K562 (cell line): ENCODE data around the gene CTRB1. TPM values are rescaled to one million over a fixed set of nuclear protein-coding genes. Genes with fewer than 3 reads are reported as not detected.
A peak's percentile ranks its signal among the peaks of the same experiment; 100 is the strongest.

Experiments
- ATAC-seq: fragments of 200-7000 bp; cut with Tn5 transposase; 3 replicates; pipeline ENCODE4 v1.9.1; 2020; ENCODE audit warnings: moderate library complexity
- BruUV-seq: library from RNA; stranded (reverse); fragments of 400-500 nt; replicated peaks from 2 replicates; lab custom pipeline; 2021; lab: Mats Ljungman, UMichigan
- CTCF ChIA-PET: fragments of 300-600 bp; formaldehyde crosslinking; extraction: SDS; loops from one replicate; lab custom pipeline; 2021; ENCODE audit warnings: low intra/inter-chr PET ratio; lab: Yijun Ruan, JAX
- POLR2A ChIA-PET: fragments of 300-600, 350-650 bp; sonication (Branson Sonifier 250); formaldehyde crosslinking; extraction: SDS; loops from one replicate; lab custom pipeline; 2021; ENCODE audit warnings: antibody characterized with exemption, inconsistent platforms; lab: Yijun Ruan, JAX
- DNase-seq, 4 experiments: peaks; one replicate each; pipeline versions ENCODE4 v3.0.0 to v3.0.0-alpha.2; 2011 to 2018; ENCODE audit warnings: low spot score in 3 of 4, mixed read lengths in 3 of 4; ENCODE audit errors: extremely low read depth in 1 of 4
- FAIRE-seq: peaks from 2 replicates; lab custom pipeline; 2011; peaks lifted over from hg19 to GRCh38; lab: Jason Lieb, UNC
- H2AFZ ChIP-seq: 2 replicates; pipeline ENCODE4 v1.6.0; 2011; ENCODE audit warnings: low read depth, low read length, control low read depth, inconsistent platforms
- H3K27ac ChIP-seq: fragments of 200-600 bp; 3 replicates; pipeline ENCODE4 v1.8.0; 2011; ENCODE audit warnings: low read depth, mild to moderate bottlenecking, control low read depth, inconsistent platforms, low read length, moderate library complexity, mixed read lengths; ENCODE audit errors: extremely low read depth
- H3K27me3 ChIP-seq, 2 experiments: fragments of 300-600 bp in 1 of 2; 2 replicates in 1 of 2; 3 replicates in 1 of 2; pipeline versions ENCODE4 v1.6.0 to v1.8.0; 2011; ENCODE audit warnings: inconsistent platforms in 2 of 2, low read length in 2 of 2, mild to moderate bottlenecking in 1 of 2, mixed read lengths in 1 of 2, moderate library complexity in 1 of 2; ENCODE audit not compliant: control insufficient read depth in 2 of 2, insufficient read depth in 2 of 2
- H3K36me3 ChIP-seq: fragments of 300-600 bp; 3 replicates; pipeline ENCODE4 v1.8.0; 2011; ENCODE audit warnings: mild to moderate bottlenecking, low read length, inconsistent platforms; ENCODE audit not compliant: control insufficient read depth, insufficient read depth
- H3K4me1 ChIP-seq, 2 experiments: fragments of 200-600 bp in 1 of 2; replicated peaks in 1 of 2; 2 replicates in 1 of 2; 3 replicates in 1 of 2; pipeline versions ENCODE4 v1.5.1 to v1.8.0; 2011; ENCODE audit warnings: inconsistent platforms in 2 of 2, low read length in 2 of 2, mild to moderate bottlenecking in 1 of 2, mixed read lengths in 1 of 2, moderate library complexity in 1 of 2; ENCODE audit not compliant: control insufficient read depth in 2 of 2, insufficient read depth in 2 of 2
- H3K4me2 ChIP-seq: 2 replicates; pipeline ENCODE4 v1.6.1; 2011; ENCODE audit warnings: low read length, control low read depth, inconsistent platforms, mixed read lengths; ENCODE audit not compliant: insufficient read depth
- H3K4me3 ChIP-seq: fragments of 200-600 bp; sonication (generic), shearing (Covaris generic); 2 replicates; pipeline ENCODE4 v1.5.1; 2016; ENCODE audit warnings: control low read depth, inconsistent platforms
- H3K79me2 ChIP-seq: fragments of 200-600 bp; 3 replicates; pipeline ENCODE4 v1.8.0; 2011; ENCODE audit warnings: low read length, inconsistent platforms; ENCODE audit not compliant: control insufficient read depth, insufficient read depth
- H3K9ac ChIP-seq, 2 experiments: 2 replicates each; pipeline versions ENCODE4 v1.6.0 to v1.6.1; 2011; ENCODE audit warnings: low read depth in 2 of 2, low read length in 2 of 2, control low read depth in 1 of 2, inconsistent platforms in 1 of 2, mild to moderate bottlenecking in 1 of 2, mixed read lengths in 1 of 2; ENCODE audit not compliant: insufficient read depth in 1 of 2
- H3K9me1 ChIP-seq: one replicate; pipeline ENCODE4 v1.6.0; 2011; ENCODE audit warnings: inconsistent platforms, mild to moderate bottlenecking, low read length, moderate library complexity; ENCODE audit not compliant: control insufficient read depth, insufficient read depth
- H3K9me3 ChIP-seq: replicated peaks from 2 replicates; pipeline ENCODE4 v1.5.1; 2011; ENCODE audit warnings: low read depth, low read length, inconsistent platforms; ENCODE audit not compliant: control insufficient read depth, insufficient read depth
- H4K20me1 ChIP-seq: replicated peaks from 2 replicates; pipeline ENCODE4 v1.6.1; 2011; ENCODE audit warnings: low read length, inconsistent platforms, mixed read lengths; ENCODE audit not compliant: control insufficient read depth, insufficient read depth
- SUPT5H ChIP-seq: fragments of 450-650 bp; IDR thresholded peaks from 2 replicates; pipeline ENCODE4 v1.6.1; 2016
- TAL1 ChIP-seq: fragments of 450-650 bp; IDR thresholded peaks from 2 replicates; pipeline ENCODE4 v1.6.1; 2016; ENCODE audit warnings: mild to moderate bottlenecking
- WGBS: fragments of 100-300 bp; shearing (Covaris generic); methylation state at CpG from one replicate; pipeline ENCODE4 v1.1.6; 2016; ENCODE audit warnings: low coverage, mixed read lengths; ENCODE audit not compliant: insufficient coverage; ENCODE audit errors: missing lambda C conversion rate; 5-methylcytosine and 5-hydroxymethylcytosine counted together
- in situ Hi-C: fragments of 300-500 bp; cut with MboI; formaldehyde crosslinking; loops from 4 replicates; pipeline ENCODE4 v1.15.0; 2018; ENCODE audit warnings: inconsistent platforms, mixed read lengths
- intact Hi-C: fragments of 100-400 bp; cut with micrococcal nuclease; formaldehyde crosslinking; loops from 2 replicates; pipeline ENCODE4 v1.14.2; 2022
- polyA plus RNA-seq, 8 experiments: library from polyadenylated mRNA; depleted of rRNA in 4 of 8; stranded (reverse) in 5 of 8; unstranded in 3 of 8; fragments of >200 nt; fragmentation: Nextera tagmentation in 2 of 8; fragmentation: Illumina TruSeq in 1 of 8; extraction: Ambion mirVana in 2 of 8; extraction: Trizol in 1 of 8; gene quantifications; 2 replicates each; pipeline versions ENCODE4 v1.2.1 to v1.2.3, GENCODE V29; 2011 to 2014; ENCODE audit warnings: inconsistent platforms in 1 of 8, missing spikeins in 1 of 8
- total RNA-seq, 7 experiments: library from RNA; depleted of rRNA in 6 of 7; stranded (reverse); fragments of >200 nt in 6 of 7; fragmentation: Illumina TruSeq in 2 of 7; extraction: Trizol in 2 of 7; gene quantifications; 2 replicates each; pipeline versions ENCODE4 v1.2.1 to v1.2.3, GENCODE V29; 2011 to 2021; ENCODE audit warnings: low replicate concordance in 1 of 7
- TF ChIP-seq, protein P1 (sequence below): sonication (generic); formaldehyde crosslinking; IDR thresholded peaks from 2 replicates; pipeline ENCODE4 v1.8.0; 2022; ENCODE audit warnings: mild to moderate bottlenecking, missing genetic modification reagents

The CTRB1 gene
- total and polyA plus RNA-seq, 9 of the 15 experiments (the other 6 are each of a cell fraction or from before 2014, with no cell fraction given): 2.3 TPM; not detected in 8

DNA sequence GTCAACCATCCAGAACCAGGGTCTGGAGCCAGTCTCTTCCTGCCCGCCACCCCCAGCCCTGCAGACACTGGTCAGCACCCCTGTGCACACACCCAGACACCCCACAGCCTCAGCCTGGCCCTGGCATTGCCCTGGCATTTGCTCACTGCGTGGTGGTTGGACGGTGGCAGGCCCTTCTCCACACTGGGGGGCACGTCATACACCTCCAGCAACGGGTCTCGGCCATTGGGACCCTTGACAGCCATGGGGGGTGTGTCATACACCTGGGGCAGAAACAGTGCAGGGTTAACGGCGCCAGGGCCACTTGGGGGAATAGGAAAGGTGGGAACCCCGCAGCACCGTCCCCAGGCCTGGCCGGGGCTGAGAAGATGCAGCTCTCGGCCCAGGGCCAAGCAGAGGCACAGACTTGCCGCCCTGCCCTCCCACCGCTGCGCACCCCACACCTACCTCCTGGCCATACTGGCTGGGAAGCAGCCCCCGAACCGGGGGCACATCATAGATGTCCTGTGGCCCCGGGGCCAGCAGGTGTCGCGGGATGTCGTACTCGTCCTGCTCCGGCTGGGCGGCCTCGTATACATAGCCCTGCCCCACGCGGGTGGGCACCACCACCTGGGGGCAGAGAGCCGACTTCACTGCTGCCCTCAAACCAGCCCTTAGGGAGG lies 18.1 kb downstream of the CTRB1 start (continued):
- TF ChIP-seq, protein P1, sequence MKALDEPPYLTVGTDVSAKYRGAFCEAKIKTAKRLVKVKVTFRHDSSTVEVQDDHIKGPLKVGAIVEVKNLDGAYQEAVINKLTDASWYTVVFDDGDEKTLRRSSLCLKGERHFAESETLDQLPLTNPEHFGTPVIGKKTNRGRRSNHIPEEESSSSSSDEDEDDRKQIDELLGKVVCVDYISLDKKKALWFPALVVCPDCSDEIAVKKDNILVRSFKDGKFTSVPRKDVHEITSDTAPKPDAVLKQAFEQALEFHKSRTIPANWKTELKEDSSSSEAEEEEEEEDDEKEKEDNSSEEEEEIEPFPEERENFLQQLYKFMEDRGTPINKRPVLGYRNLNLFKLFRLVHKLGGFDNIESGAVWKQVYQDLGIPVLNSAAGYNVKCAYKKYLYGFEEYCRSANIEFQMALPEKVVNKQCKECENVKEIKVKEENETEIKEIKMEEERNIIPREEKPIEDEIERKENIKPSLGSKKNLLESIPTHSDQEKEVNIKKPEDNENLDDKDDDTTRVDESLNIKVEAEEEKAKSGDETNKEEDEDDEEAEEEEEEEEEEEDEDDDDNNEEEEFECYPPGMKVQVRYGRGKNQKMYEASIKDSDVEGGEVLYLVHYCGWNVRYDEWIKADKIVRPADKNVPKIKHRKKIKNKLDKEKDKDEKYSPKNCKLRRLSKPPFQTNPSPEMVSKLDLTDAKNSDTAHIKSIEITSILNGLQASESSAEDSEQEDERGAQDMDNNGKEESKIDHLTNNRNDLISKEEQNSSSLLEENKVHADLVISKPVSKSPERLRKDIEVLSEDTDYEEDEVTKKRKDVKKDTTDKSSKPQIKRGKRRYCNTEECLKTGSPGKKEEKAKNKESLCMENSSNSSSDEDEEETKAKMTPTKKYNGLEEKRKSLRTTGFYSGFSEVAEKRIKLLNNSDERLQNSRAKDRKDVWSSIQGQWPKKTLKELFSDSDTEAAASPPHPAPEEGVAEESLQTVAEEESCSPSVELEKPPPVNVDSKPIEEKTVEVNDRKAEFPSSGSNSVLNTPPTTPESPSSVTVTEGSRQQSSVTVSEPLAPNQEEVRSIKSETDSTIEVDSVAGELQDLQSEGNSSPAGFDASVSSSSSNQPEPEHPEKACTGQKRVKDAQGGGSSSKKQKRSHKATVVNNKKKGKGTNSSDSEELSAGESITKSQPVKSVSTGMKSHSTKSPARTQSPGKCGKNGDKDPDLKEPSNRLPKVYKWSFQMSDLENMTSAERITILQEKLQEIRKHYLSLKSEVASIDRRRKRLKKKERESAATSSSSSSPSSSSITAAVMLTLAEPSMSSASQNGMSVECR (CRISPR knock-in tag): no peak
- TF ChIP-seq SUPT5H: no peak

DNA sequence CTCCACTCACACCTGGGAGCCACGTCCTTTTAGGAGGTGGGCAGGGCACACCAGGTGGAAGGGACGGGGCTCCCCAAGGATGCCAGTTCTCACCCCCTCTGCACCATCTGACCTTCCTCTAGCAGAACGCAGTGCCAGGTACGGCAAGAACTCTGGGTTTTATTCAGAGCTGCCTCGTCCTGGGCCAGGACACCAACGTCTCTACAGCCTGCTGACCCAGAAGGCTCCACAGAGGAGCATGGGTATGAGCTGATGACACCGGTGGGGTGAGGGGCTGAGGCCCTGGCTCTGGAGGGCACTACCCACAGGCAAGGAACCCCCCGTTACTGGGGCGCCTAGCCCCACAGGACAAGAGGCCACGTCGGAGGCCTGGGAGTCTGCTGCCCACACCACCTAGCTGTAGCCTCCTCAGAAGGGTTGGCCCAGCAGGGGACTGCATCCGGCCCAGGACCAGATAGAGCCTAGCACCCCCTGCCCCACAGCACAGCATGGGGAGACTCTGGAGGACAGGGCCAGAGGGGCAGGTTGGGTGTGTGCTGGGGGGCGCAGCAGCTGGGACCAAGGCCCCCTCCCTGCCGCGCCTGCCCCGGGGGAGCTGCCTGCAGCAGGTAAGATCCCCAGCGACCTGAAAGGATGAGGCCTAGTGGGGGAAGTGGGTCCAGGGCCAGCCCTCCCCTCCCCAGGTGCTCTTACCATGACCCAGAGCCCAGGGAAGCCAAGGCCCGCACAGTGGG lies 18.8 kb downstream of the CTRB1 start:
- peaks cover 9% of the 10 kb centered on the region for H3K9me1 ChIP-seq
- peaks cover 55% of the 10 kb centered on the region; the same call in 2 of the 3 replicates for H3K36me3 ChIP-seq
- H3K27me3 ChIP-seq: no peaks in the 10 kb centered on the region
- no peak overlapping the region for H3K27ac ChIP-seq
- no TSS peak for BruUV-seq
- no peak for FAIRE-seq
- ATAC-seq: no peak
- peak overlapping the region in 1 of 2 experiments; percentile 58; a peak in 2 of 4 replicates for H3K9ac ChIP-seq
- CTCF ChIA-PET: no interaction called here
- H4K20me1 ChIP-seq: 0 out of 2 replicates have a peak, but pooled peaks cover 4% of the 10 kb centered on the region
- in situ Hi-C loops (no loop called here), intact Hi-C loops (no loop called here)
- WGBS: 90% methylated on average over 14 of the region's 18 CpGs
- H3K4me2 ChIP-seq: no peak overlapping the region
- H3K79me2 ChIP-seq: no peaks in the 10 kb centered on the region
- H3K9me3 ChIP-seq: no peaks in the 10 kb centered on the region
- no peak overlapping the region for H3K4me3 ChIP-seq
- no peak for TF ChIP-seq TAL1
- H2AFZ ChIP-seq: no peak overlapping the region
- DNase-seq: no peak
- peaks cover 0 to 66% of the 10 kb centered on the region in 2 experiments; a peak in 3 of 5 replicates for H3K4me1 ChIP-seq
- POLR2A ChIA-PET: no interaction called here
